OCI-LY3 (cell line): ENCODE results near the gene LHFPL3.

Experiments used
- CTCF ChIP-seq: fragments of 200-600, 300-600 bp; sonication (generic); IDR thresholded peaks from 2 replicates; pipeline ENCODE4 v1.5.1; 2014; ENCODE audit warnings: antibody characterized with exemption, low read length, low read depth
- EZH2phosphoT487 ChIP-seq: fragments of 200-600 bp; shearing (Covaris generic); IDR thresholded peaks from 2 replicates; pipeline ENCODE4 v1.6.1; 2018; ENCODE audit warnings: antibody characterized with exemption, mixed run types, low read depth

- TF ChIP-seq CTCF (no peak), EZH2phosphoT487 (no peak)
These were observed 54.2 kb downstream of the LHFPL3 start for GRCh38 chr7:104382616-104383015.
